ENCODE measurements around the gene CNTNAP2. TPM values are rescaled to one million over a fixed set of nuclear protein-coding genes. Genes with fewer than 3 reads are reported as not detected.

CNTNAP2 gene
- total and polyA plus RNA-seq, 2 of the 8 experiments (the other 6 are each of a cell fraction or from before 2014, with no cell fraction given) = 27.9 to 71.0 TPM

DNA sequence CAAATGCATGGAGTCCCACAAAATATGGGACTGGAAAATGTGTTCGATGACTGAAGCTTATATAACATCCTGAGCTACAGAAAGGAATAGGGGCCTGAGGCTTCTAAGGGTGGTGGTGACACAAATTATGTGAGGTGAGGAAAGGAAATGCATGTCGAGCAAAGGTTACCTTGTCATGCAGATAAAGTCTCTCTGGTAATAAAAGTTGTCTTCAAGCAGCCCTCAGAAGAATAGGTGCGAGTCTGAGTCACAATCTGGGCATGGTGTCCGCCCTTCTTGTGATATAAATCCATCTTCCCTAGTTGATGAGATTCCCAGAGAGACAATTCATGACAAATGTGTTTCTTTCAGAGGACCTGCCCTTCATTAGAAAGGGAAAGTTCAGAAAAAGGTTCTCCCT lies 1488.7 kb downstream of the CNTNAP2 start:
- Histone ChIP-seq H3K9ac (replicated peaks in 1 of 4; ENCODE audit: extremely low read depth in 1 of 4, low read depth in 3 of 4, low read length in 3 of 4) (no peak overlapping the region), H3K4me2 (ENCODE audit: insufficient read depth in 1 of 2, low read depth in 2 of 2, low read length in 2 of 2) (peak overlapping the region; percentile 49 to 79)
- CTCF ChIA-PET (ENCODE audit: partially characterized antibody) = interaction anchor here (1.0 kb wide), 1 partner anchor 12 kb away, joined by 3 read pairs; no protein-coding TSS in a partner anchor
- no peak for TF ChIP-seq POU5F1 (IDR thresholded peaks at IDR 0.05; ENCODE audit: low read depth, low read length)
- TF ChIP-seq YY1 (IDR thresholded peaks at IDR 0.05; ENCODE audit: low read depth, low read length) = no peak
- TF ChIP-seq RFX5 (IDR thresholded peaks at IDR 0.05; ENCODE audit: borderline replicate concordance, low read depth, low read length) = no peak
- TF ChIP-seq BCL11A (IDR thresholded peaks at IDR 0.05; ENCODE audit: low read depth in 2 of 2, low read length in 2 of 2) = no peak
- no peak for TF ChIP-seq CEBPB (IDR thresholded peaks at IDR 0.05; ENCODE audit: low read depth, low read length)

More for the DNA sequence above, 1488.7 kb downstream of the CNTNAP2 start:
- no peak for FAIRE-seq
- Histone ChIP-seq H3K27ac (ENCODE audit: low read depth, low read length) (no peak overlapping the region), H3K4me3 (ENCODE audit: extremely low read depth in 1 of 4, insufficient read depth in 2 of 4, low read depth in 3 of 4, low read length in 4 of 4) (peak overlapping the region in 1 of 4 experiments; percentile 28; a peak in 3 of 8 replicates), H4K8ac (ENCODE audit: extremely low read depth, insufficient read depth, low read length) (no peak overlapping the region), H3K4me1 (replicated peaks in 1 of 4; ENCODE audit: control insufficient read depth in 3 of 4, insufficient read depth in 4 of 4, low read length in 3 of 4) (peaks cover 0 to 22% (median 15%) of the 10 kb centered on the region in 4 experiments; a peak in 6 of 7 replicates), H3K23ac (ENCODE audit: insufficient read length) (no peak overlapping the region), H3K36me3 (ENCODE audit: control insufficient read depth in 2 of 4, insufficient read depth in 4 of 4, low read length in 3 of 4) (no peaks in the 10 kb centered on the region), H3K23me2 (ENCODE audit: low read depth, low read length) (no peaks in the 10 kb centered on the region), H3K27me3 (replicated peaks in 1 of 4; ENCODE audit: control insufficient read depth in 3 of 4, extremely low read depth in 1 of 4, insufficient read depth in 3 of 4, low read length in 3 of 4) (no peaks in the 10 kb centered on the region; a peak in 1 of 7 replicates), H2BK20ac (ENCODE audit: low read length) (peak overlapping the region; percentile 93; the same call in 1 of the 2 replicates), H2AK5ac (ENCODE audit: low read depth, low read length) (no peak overlapping the region), H3K79me2 (ENCODE audit: control insufficient read depth in 1 of 2, insufficient read depth in 2 of 2, low read length in 2 of 2) (no peaks in the 10 kb centered on the region), H3K9me3 (ENCODE audit: insufficient read depth in 2 of 2, low read depth in 1 of 2, low read length in 1 of 2) (peaks cover 0 to 3% of the 10 kb centered on the region in 2 experiments; a peak in 1 of 4 replicates), H2BK5ac (ENCODE audit: low read depth, low read length) (peak overlapping the region; percentile 91; the same call in 1 of the 2 replicates), H4K91ac (replicated peaks; ENCODE audit: insufficient read length, low read length) (peak overlapping the region; percentile 84), H3K4ac (replicated peaks; ENCODE audit: insufficient read length, low read depth, low read length) (no peak overlapping the region), H2BK120ac (replicated peaks; ENCODE audit: low read depth, low read length) (no peak overlapping the region), H4K20me1 (replicated peaks in 1 of 2; ENCODE audit: control insufficient read depth in 1 of 2, insufficient read depth in 2 of 2, low read length in 2 of 2) (no peaks in the 10 kb centered on the region), H3K56ac (replicated peaks; ENCODE audit: insufficient read length, low read depth, low read length) (no peak overlapping the region), H4K5ac (ENCODE audit: insufficient read length, low read depth, low read length) (no peak overlapping the region), H3K14ac (ENCODE audit: insufficient read length) (no peak overlapping the region), H3K18ac (ENCODE audit: extremely low read depth, low read length) (peak overlapping the region; percentile 2), H2AFZ (ENCODE audit: low read length) (no peak overlapping the region), H2BK15ac (ENCODE audit: low read length) (no peak overlapping the region), H3K79me1 (ENCODE audit: low read depth, low read length) (no peaks in the 10 kb centered on the region), H2BK12ac (ENCODE audit: low read depth, low read length) (no peak overlapping the region; the same call in 1 of the 2 replicates)
- POLR2A ChIA-PET (ENCODE audit: partially characterized antibody) = no interaction called here
- WGBS, 2 experiments (ENCODE audit: extremely low coverage in 1 of 2, insufficient coverage in 1 of 2, insufficient read length in 1 of 2, insufficient replicate concordance in 2 of 2, low coverage in 1 of 2, low lambda C conversion rate in 2 of 2, missing lambda C conversion rate in 1 of 2) = 44% methylated on average over 4 of the region's 4 CpGs; no CpG with 5 or more reads in 1 of the 2 experiments
- DNase-seq (ENCODE audit: low read depth in 1 of 2, low spot score in 2 of 2) = no peak
